Mesothelial cell of epicardium (in vitro differentiated cells): ENCODE results near the gene CEP131. TPM values are rescaled to one million over a fixed set of nuclear protein-coding genes. Genes with fewer than 3 reads are reported as not detected.

ENCODE experiments used
- DNase-seq, 2 experiments: peaks; one replicate each; pipeline ENCODE4 v3.0.0; 2021; ENCODE audit warnings: low spot score in 2 of 2; ENCODE audit not compliant: unreplicated experiment in 2 of 2
- H3K27ac Mint-ChIP-seq: 2 replicates; pipeline ENCODE4 v1.8.0; 2021; ENCODE audit warnings: mixed read lengths
- H3K27me3 Mint-ChIP-seq: 2 replicates; pipeline ENCODE4 v1.8.0; 2021; ENCODE audit warnings: low read depth, mixed read lengths
- H3K36me3 Mint-ChIP-seq: 2 replicates; pipeline ENCODE4 v1.8.0; 2021; ENCODE audit warnings: mixed read lengths
- H3K4me1 Mint-ChIP-seq: 2 replicates; pipeline ENCODE4 v1.8.0; 2021; ENCODE audit warnings: mixed read lengths
- H3K4me3 Mint-ChIP-seq: 2 replicates; pipeline ENCODE4 v1.8.0; 2021; ENCODE audit warnings: mild to moderate bottlenecking, moderate library complexity, mixed read lengths
- H3K9me3 Mint-ChIP-seq: 2 replicates; pipeline ENCODE4 v1.8.0; 2021; ENCODE audit warnings: mixed read lengths
- CTCF ChIP-seq: fragments of 200-600 bp; sonication (generic); IDR thresholded peaks from one replicate; pipeline ENCODE4 v1.5.0; 2021; ENCODE audit warnings: antibody characterized with exemption; ENCODE audit not compliant: unreplicated experiment
- total RNA-seq: library from RNA; stranded (reverse); gene quantifications from 3 replicates; pipeline ENCODE4 v1.2.1, GENCODE V29; 2021

The CEP131 gene
- total RNA-seq, 1 donor from 2014 or later = 27.3 TPM

GRCh38 chr17:81208651-81209050 lies 14.1 kb downstream of the CEP131 start:
- Mint-ChIP-seq H3K27me3 (no peaks in the 10 kb centered on the region), H3K9me3 (no peaks in the 10 kb centered on the region), H3K27ac (no peak overlapping the region), H3K36me3 (peaks cover 4% of the 10 kb centered on the region), H3K4me3 (no peak overlapping the region), H3K4me1 (no peaks in the 10 kb centered on the region)
- DNase-seq = no peak
- no peak for TF ChIP-seq CTCF

GRCh38 chr17:81207610-81208581 lies 14.9 kb downstream of the CEP131 start:
- Mint-ChIP-seq H3K36me3 (peaks cover 3% of the 10 kb centered on the region), H3K4me1 (no peaks in the 10 kb centered on the region), H3K4me3 (no peak overlapping the region), H3K27ac (no peak overlapping the region), H3K9me3 (no peaks in the 10 kb centered on the region), H3K27me3 (no peaks in the 10 kb centered on the region)
- DNase-seq = no peak
- TF ChIP-seq CTCF = no peak

GRCh38 chr17:81206657-81207056 lies 16.1 kb downstream of the CEP131 start:
- peaks cover 4% of the 10 kb centered on the region for H3K36me3 Mint-ChIP-seq
- no peaks in the 10 kb centered on the region for H3K9me3 Mint-ChIP-seq
- TF ChIP-seq CTCF = no peak
- no peak overlapping the region for H3K27ac Mint-ChIP-seq
- H3K27me3 Mint-ChIP-seq = no peaks in the 10 kb centered on the region
- H3K4me1 Mint-ChIP-seq = no peaks in the 10 kb centered on the region
- no peak for DNase-seq
- no peak overlapping the region for H3K4me3 Mint-ChIP-seq

- Mint-ChIP-seq H3K4me3 (no peak overlapping the region), H3K4me1 (no peaks in the 10 kb centered on the region), H3K9me3 (no peaks in the 10 kb centered on the region), H3K27me3 (no peaks in the 10 kb centered on the region), H3K36me3 (peaks cover 4% of the 10 kb centered on the region), H3K27ac (no peak overlapping the region)
- no peak for TF ChIP-seq CTCF
- no peak for DNase-seq
These were observed 16.6 kb downstream of the CEP131 start for GRCh38 chr17:81206166-81206565.

- Mint-ChIP-seq H3K27me3 (no peaks in the 10 kb centered on the region), H3K27ac (no peak overlapping the region), H3K4me3 (no peak overlapping the region), H3K4me1 (no peaks in the 10 kb centered on the region), H3K9me3 (no peaks in the 10 kb centered on the region), H3K36me3 (peaks cover 4% of the 10 kb centered on the region)
- DNase-seq = no peak
- TF ChIP-seq CTCF = no peak
These were observed 18.2 kb downstream of the CEP131 start for GRCh38 chr17:81204578-81204977.
